Choroid plexus epithelial cell (primary cell): Measurements from ENCODE around the gene KLHDC8A.

Experiments
- DNase-seq: peaks from one replicate; pipeline ENCODE4 v3.0.0-alpha.2; 2010; ENCODE audit warnings: low read depth
- H3K4me3 ChIP-seq: 2 replicates; pipeline ENCODE4 v1.5.1; 2011; ENCODE audit warnings: low read depth, mild to moderate bottlenecking, control low read depth, low read length, moderate library complexity
- CTCF ChIP-seq: conservative IDR thresholded peaks from 2 replicates; pipeline ENCODE4 v1.5.1; 2011; ENCODE audit warnings: low read depth, mild to moderate bottlenecking, control low read depth, inconsistent platforms, low read length, moderate library complexity

Gene KLHDC8A

GRCh38 chr1:205344066-205344928 lies 12.4 kb downstream of the KLHDC8A start:
- no peak for TF ChIP-seq CTCF
- H3K4me3 ChIP-seq: peak overlapping the region; percentile 20
- DNase-seq: no peak

- DNase-seq: no peak
- TF ChIP-seq CTCF: peak; percentile 30
Observed at GRCh38 chr1:205343431-205344065, 13.2 kb downstream of the KLHDC8A start.

GRCh38 chr1:205342986-205343385 lies 13.7 kb downstream of the KLHDC8A start:
- no peak overlapping the region for H3K4me3 ChIP-seq
- no peak for TF ChIP-seq CTCF
- no peak for DNase-seq

More at GRCh38 chr1:205343431-205344065, 13.2 kb downstream of the KLHDC8A start:
- peak overlapping the region; percentile 20 for H3K4me3 ChIP-seq

GRCh38 chr1:205340676-205341075 lies 16.0 kb downstream of the KLHDC8A start:
- TF ChIP-seq CTCF: no peak
- no peak for DNase-seq
- H3K4me3 ChIP-seq: no peak overlapping the region

GRCh38 chr1:205339717-205340116 lies 17.0 kb downstream of the KLHDC8A start:
- no peak overlapping the region for H3K4me3 ChIP-seq
- peak; percentile 42 for DNase-seq
- TF ChIP-seq CTCF: no peak

GRCh38 chr1:205339197-205339702 lies 17.5 kb downstream of the KLHDC8A start:
- DNase-seq: no peak
- no peak overlapping the region for H3K4me3 ChIP-seq
- no peak for TF ChIP-seq CTCF
